SK-MEL-5 (cell line): ENCODE results near the gene PHLPP1. TPM values are rescaled to one million over a fixed set of nuclear protein-coding genes. Genes with fewer than 3 reads are reported as not detected.

Experiments used
- DNase-seq: peaks from one replicate; pipeline ENCODE4 v3.0.0-alpha.2; 2016; ENCODE audit warnings: low read depth, low spot score
- in situ Hi-C: cut with HindIII; loops from 2 replicates; pipeline ENCODE4 v1.10.0; 2016; ENCODE audit warnings: low sequenced_read_pairs, high pct_unique_total_duplicates, low pct_unique_long_range_greater_than_20kb
- total RNA-seq: library from RNA; depleted of rRNA; stranded (reverse); fragments of >200 nt; shearing (Covaris generic); gene quantifications from 2 replicates; pipeline ENCODE4 v1.2.3, GENCODE V29; 2014

Gene PHLPP1
- total RNA-seq, 1 experiment from 2014 or later, result 15.8 TPM

- in situ Hi-C loops, result no loop called here
- no peak for DNase-seq
These were observed 97.5 kb downstream of the PHLPP1 start for GRCh38 chr18:62812876-62813275.

GRCh38 chr18:62814132-62814759, 98.9 kb downstream of the PHLPP1 start:
- in situ Hi-C loops, result no loop called here
- no peak for DNase-seq

- in situ Hi-C loops, result no loop called here
- DNase-seq, result no peak
These were observed 110.0 kb downstream of the PHLPP1 start for GRCh38 chr18:62825382-62825781.

DNA sequence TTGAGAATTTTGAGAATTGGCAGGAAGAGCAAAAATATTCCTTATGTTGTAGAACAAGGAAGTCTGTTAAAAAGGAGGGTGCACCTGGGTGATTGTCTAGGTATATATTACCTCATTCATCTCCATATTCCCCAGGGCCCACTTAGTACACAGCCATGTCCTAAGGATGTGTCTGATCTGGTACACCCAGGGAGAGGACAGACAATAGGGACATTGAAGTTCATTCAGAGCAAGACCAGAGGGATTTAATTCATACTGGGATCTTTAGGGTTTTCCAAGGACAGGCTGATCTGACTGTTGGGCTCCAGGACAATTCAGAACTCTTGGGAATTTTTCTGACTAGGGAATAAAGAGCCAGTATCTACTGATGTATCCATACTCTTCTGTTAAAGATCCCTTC, 112.1 kb downstream of the PHLPP1 start:
- peak; percentile 95 for DNase-seq
- in situ Hi-C loops, result no loop called here

GRCh38 chr18:62828091-62828640, 112.8 kb downstream of the PHLPP1 start:
- in situ Hi-C loops, result no loop called here
- DNase-seq, result no peak

GRCh38 chr18:62828852-62829251, 113.5 kb downstream of the PHLPP1 start:
- in situ Hi-C loops, result no loop called here
- DNase-seq, result no peak

DNA sequence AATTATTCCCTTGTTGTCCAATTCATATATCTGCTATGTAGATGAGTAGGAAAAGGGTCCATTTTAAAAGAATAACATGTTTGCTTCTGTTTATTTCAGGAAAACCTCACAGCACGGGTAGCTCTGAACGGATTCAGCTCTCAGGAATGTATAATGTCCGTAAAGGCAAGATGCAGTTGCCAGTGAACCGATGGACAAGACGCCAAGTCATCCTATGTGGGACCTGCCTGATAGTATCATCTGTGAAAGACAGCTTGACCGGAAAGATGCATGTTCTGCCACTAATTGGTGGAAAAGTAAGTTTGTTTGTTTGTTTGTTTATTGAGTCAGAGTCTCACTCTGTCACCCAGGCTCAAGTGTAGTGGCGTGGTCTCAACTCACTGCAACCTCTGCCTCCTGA, 114.6 kb downstream of the PHLPP1 start:
- DNase-seq, result no peak
- in situ Hi-C loops, result no loop called here

DNA sequence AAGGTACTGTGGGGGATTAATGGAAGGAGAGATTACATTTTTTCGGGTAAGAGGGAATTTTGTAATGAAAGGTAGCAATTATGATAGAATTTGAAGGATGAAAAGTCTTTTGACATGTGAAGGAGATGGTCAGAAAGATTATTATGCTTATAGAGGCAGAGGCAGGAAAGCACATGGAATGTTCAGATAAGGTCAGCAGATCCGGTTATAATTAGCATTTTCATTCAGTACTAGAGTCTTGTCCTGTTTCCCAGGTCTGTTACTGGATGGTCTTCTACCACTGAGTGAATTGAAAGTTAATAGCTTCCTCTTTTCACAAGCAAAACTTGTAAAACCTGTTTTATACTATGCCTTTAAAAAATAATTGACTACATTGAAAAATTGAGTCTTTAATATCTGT, 116.9 kb downstream of the PHLPP1 start:
- in situ Hi-C loops, result no loop called here
- peak; percentile 61 for DNase-seq

DNA sequence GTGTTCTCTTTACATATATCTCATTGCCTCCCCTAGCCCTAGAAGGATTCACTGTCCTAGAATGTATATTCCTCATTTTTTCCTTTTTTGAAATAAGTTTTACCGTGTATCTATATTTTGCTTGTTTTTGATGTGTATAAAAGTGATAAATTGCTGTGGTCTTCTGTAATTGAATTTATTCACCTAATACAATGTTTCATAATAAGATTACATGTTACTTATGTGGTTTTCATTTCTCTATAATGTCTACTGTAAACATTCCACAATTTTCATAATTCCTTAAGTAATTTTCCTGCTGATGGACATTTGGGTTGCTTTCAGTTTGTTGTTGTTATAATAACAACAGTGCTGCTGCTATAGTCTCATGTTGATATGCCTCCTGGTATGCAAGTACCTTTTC, 118.2 kb downstream of the PHLPP1 start:
- in situ Hi-C loops, result no loop called here
- no peak for DNase-seq

- in situ Hi-C loops, result no loop called here
These were observed 119.4 kb downstream of the PHLPP1 start for GRCh38 chr18:62834715-62835114.

GRCh38 chr18:62837011-62837410, 121.7 kb downstream of the PHLPP1 start:
- in situ Hi-C loops, result no loop called here

More at GRCh38 chr18:62834715-62835114, 119.4 kb downstream of the PHLPP1 start:
- DNase-seq, result no peak

DNA sequence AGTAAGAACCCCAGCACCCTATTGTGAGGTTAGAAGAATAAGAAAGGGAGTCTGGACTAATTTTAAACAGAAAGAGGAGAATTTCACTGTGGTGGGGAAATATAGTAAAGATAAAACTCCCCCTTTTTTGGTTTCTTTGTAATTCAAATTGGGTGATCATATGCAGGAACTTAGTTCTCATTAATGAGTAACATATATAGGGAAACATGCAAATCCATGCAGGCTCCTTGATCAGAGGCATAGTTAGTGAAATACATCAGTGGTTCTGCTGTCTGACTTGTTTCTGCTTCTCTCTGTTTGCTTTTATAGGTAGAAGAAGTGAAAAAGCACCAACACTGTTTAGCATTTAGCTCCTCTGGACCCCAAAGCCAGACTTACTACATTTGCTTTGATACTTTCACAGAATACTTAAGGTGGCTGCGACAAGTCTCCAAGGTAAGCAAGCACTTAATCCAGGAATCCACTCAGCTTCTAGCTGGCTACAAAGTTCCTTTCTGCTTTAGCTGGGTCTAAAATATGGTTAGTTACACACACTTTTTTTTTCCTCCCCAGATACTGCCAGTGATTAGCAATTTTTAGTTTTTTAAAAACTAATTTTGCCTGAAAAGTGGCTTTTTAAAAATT, 123.2 kb downstream of the PHLPP1 start:
- in situ Hi-C loops, result no loop called here
- DNase-seq, result no peak

More at GRCh38 chr18:62837011-62837410, 121.7 kb downstream of the PHLPP1 start:
- no peak for DNase-seq

DNA sequence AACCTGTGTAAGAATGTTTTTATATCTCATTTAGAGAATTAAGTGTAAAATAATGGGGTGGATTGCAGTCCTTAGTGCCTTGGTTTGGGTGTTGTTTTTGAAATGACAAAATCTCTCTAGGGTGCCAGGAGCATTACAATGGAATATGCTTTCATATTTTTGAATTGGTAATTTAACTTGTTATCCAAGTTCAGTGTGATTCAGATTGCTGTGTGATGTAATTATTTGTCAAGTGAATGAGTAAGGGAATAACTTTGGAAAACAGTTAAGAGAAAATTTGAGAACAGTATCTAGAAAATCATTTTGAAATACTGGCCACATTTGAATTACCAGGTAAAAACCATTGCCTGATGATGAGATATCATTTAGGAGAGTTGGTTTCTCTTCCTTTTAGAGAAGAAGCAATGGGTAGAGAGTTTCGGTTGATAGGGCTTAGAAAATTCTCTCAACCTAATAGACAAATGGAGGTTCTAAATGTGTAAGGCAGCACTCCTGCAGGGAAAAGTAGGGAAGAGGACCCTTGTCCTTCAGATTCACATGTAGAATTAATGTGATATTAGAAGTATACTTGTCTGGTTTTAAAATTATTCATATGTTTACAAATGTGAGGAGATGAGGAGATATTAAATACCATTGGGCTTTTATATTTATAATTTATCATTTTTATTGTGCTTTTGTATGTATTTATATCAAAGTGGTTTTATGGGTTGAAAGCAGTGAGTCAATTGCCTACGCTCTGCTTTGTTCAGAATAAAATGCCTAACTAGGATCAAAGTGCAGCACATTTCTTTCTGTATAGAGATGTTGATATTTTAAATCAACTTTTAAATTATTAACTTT, 124.8 kb downstream of the PHLPP1 start:
- in situ Hi-C loops, result no loop called here
- DNase-seq, result no peak

- in situ Hi-C loops, result no loop called here
These were observed 126.1 kb downstream of the PHLPP1 start for GRCh38 chr18:62841405-62841804.

DNA sequence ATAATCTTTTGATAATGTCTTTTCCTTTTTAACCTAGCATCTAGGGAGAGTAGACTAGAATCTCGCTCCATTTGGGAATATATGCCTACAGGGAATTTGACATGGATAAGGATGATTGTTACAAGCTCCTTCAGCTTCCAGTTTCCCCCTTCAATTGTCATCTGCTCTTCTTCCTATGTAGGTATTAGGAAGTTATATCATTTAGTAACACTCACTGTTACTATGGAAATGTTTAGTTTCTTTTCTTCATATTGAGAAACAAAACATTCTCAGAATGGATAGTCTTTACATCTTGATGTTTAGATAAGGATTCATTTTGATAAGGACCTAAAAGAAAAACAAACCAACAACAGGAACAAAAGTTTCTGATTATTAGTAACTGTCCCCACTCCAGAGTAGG, 127.6 kb downstream of the PHLPP1 start:
- in situ Hi-C loops, result no loop called here
- DNase-seq, result no peak

More at GRCh38 chr18:62841405-62841804, 126.1 kb downstream of the PHLPP1 start:
- DNase-seq, result no peak

DNA sequence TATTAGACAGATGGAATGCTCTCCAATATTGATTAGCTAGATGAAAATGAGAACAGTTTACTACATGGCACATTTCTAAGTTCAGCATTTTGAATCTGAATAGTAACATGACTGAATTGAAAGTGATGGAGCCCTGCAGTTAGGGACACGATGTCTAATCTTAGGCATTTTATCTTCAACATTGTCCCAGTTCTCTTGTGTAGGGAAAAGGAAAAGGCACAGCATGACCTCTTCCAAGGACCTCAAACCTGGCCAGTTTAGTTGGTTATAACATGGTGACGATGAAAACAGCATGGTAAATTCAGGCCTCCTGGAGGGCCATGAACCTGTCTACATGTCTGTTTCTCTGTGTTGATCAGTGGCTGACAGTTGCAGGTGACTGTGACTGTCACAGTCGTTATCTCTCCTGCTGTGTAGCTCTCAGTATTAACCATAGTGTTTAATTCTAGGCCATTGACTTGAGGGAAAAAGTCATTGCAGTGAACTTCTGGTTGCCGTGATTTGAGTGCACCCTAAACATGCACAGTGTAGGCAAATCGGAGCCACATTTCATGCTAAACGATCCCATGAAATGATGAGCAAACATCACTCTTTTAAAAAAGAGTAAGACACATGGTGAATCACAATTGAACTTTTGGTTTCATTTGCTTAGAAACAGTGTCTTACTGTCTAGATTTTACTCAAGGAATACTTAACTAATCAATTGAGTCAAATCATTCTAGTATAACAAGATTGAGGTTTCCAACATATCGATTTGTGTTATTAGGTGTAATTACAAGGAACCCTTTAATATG, 129.7 kb downstream of the PHLPP1 start:
- DNase-seq, result no peak
- in situ Hi-C loops, result no loop called here

DNA sequence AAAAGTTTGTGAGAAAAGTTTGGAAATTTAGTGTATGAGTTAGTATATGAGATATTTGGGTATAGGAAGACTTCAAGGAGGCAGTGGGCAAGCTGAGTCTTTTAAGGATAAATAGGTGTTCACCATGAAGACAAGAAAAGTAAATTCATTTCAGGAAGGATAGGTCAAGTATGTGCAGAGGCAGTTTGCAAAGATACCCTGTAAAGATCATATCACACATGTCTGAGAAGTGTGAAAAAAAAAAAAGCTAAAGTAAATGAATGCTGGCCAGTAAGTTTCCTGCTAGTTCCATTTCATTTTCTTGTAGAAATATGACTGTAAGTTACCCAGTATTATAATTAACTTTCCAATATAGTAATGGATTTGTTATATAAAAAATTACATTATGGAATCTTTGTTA, 131.0 kb downstream of the PHLPP1 start:
- in situ Hi-C loops, result no loop called here

GRCh38 chr18:62847081-62847480, 131.7 kb downstream of the PHLPP1 start:
- in situ Hi-C loops, result no loop called here
- DNase-seq, result no peak

More for the DNA sequence above, 131.0 kb downstream of the PHLPP1 start:
- no peak for DNase-seq
